Loucy (cell line): ENCODE results near the gene NRARP.

Experiments used
- CTCF ChIP-seq: fragments of 200-600 bp; sonication (generic); conservative IDR thresholded peaks from 2 replicates; pipeline ENCODE4 v1.5.1; 2014; ENCODE audit warnings: mild to moderate bottlenecking, antibody characterized with exemption, low read length
- EZH2phosphoT487 ChIP-seq: fragments of 200-600 bp; IDR thresholded peaks from 2 replicates; pipeline ENCODE4 v1.6.1; 2018; ENCODE audit warnings: antibody characterized with exemption, mild to moderate bottlenecking, moderate library complexity, borderline replicate concordance

GRCh38 chr9:137295238-137295811, 6.7 kb downstream of the NRARP start:
- TF ChIP-seq EZH2phosphoT487, result no peak
- TF ChIP-seq CTCF, result no peak
